ENCODE results near the gene SMIM7. TPM values are rescaled to one million over a fixed set of nuclear protein-coding genes. Genes with fewer than 3 reads are reported as not detected.
"Not testable (repeated sequence)": the region's sequence is repeated elsewhere in the genome, so short reads cannot be mapped to it uniquely, and the experiment has no call there.

Gene SMIM7
- total RNA-seq, 1 experiment from 2014 or later, result 299 TPM

- no peak for DNase-seq (ENCODE audit: low spot score)
These were observed 5.3 kb downstream of the SMIM7 start for GRCh38 chr19:16654627-16655026.

- no peak for DNase-seq (ENCODE audit: low spot score)
These were observed 5.8 kb downstream of the SMIM7 start for GRCh38 chr19:16654140-16654539.

GRCh38 chr19:16652854-16653253 is 7.1 kb downstream of the SMIM7 start:
- DNase-seq (ENCODE audit: low spot score), result no peak

GRCh38 chr19:16651421-16652188 is 8.3 kb downstream of the SMIM7 start:
- not testable (repeated sequence) for DNase-seq (ENCODE audit: low spot score)

GRCh38 chr19:16650821-16651220 is 9.1 kb downstream of the SMIM7 start:
- no peak for DNase-seq (ENCODE audit: low spot score)

- no peak for DNase-seq (ENCODE audit: low spot score)
These were observed 10.2 kb downstream of the SMIM7 start for GRCh38 chr19:16649734-16650133.

GRCh38 chr19:16645140-16645539 is 14.8 kb downstream of the SMIM7 start:
- no peak for DNase-seq (ENCODE audit: low spot score)

GRCh38 chr19:16641695-16642094 is 18.2 kb downstream of the SMIM7 start:
- no peak for DNase-seq (ENCODE audit: low spot score)

- no peak for DNase-seq (ENCODE audit: low spot score)
These were observed 19.0 kb downstream of the SMIM7 start for GRCh38 chr19:16640951-16641350.

- DNase-seq (ENCODE audit: low spot score), result no peak
These were observed 21.3 kb downstream of the SMIM7 start for GRCh38 chr19:16638666-16639065.

GRCh38 chr19:16637535-16637934 is 22.4 kb downstream of the SMIM7 start:
- no peak for DNase-seq (ENCODE audit: low spot score)

- DNase-seq (ENCODE audit: low spot score), result no peak
These were observed 28.5 kb downstream of the SMIM7 start for GRCh38 chr19:16631465-16631864.

- no peak for DNase-seq (ENCODE audit: low spot score)
These were observed 30.8 kb downstream of the SMIM7 start for GRCh38 chr19:16628984-16629691.

GRCh38 chr19:16628183-16628983 is 31.6 kb downstream of the SMIM7 start, which contains the start of gene MED26:
Gene MED26 (minus strand): TSS chr19:16628204. CDS start chr19:16627943, 261 bp downstream.
- peak; percentile 92 for DNase-seq (ENCODE audit: low spot score)

GRCh38 chr19:16627928-16628182 is 32.1 kb downstream of the SMIM7 start:
- DNase-seq (ENCODE audit: low spot score), result no peak

- no peak for DNase-seq (ENCODE audit: low spot score)
These were observed 32.6 kb downstream of the SMIM7 start for GRCh38 chr19:16627193-16627927.

GRCh38 chr19:16626796-16627192 is 33.1 kb downstream of the SMIM7 start:
- DNase-seq (ENCODE audit: low spot score), result no peak

GRCh38 chr19:16625163-16625958 is 34.6 kb downstream of the SMIM7 start:
- no peak for DNase-seq (ENCODE audit: low spot score)

GRCh38 chr19:16624236-16624635 is 35.7 kb downstream of the SMIM7 start:
- no peak for DNase-seq (ENCODE audit: low spot score)

- no peak for DNase-seq (ENCODE audit: low spot score)
These were observed 36.4 kb downstream of the SMIM7 start for GRCh38 chr19:16623576-16623975.

- DNase-seq (ENCODE audit: low spot score), result no peak
These were observed 36.9 kb downstream of the SMIM7 start for GRCh38 chr19:16623066-16623465.

Measured in H4 (cell line).